Mammary epithelial cell (primary cell): ENCODE measurements around the gene N4BP2.

Source experiments
- EZH2 ChIP-seq: IDR thresholded peaks from 2 replicates; pipeline ENCODE4 v1.6.1; 2012; ENCODE audit warnings: low read length, inconsistent platforms, borderline replicate concordance
- TF ChIP-seq, protein P1 (sequence below), 2 donors: IDR thresholded peaks in 1 of 2; conservative IDR thresholded peaks in 1 of 2; 2 replicates each; pipeline ENCODE4 v1.5.1; 2011 to 2012; ENCODE audit warnings: inconsistent platforms in 2 of 2, low read length in 2 of 2, mild to moderate bottlenecking in 2 of 2, control low read depth in 1 of 2, low read depth in 1 of 2; ENCODE audit not compliant: insufficient read depth in 1 of 2; ENCODE audit errors: extremely low read depth in 1 of 2

DNA sequence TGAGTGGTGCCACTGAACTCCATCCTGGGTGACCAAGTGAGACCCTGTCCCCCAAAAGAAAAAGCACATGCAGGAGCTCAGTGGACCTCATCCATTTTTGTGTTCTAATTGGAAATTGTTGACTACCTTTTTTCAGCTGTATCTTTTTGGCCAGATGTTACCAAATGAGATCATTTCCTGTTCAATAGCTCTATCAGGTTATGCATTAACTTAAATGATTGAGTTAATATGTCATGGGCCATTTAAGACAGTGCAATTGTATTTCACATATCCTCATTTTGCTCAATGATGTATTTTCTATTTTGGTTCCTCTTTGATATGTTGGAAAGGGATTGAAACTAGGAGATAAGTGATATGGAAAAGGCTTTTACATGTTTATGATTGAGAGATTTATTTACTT lies 113.9 kb downstream of the N4BP2 start:
- TF ChIP-seq, protein P1, sequence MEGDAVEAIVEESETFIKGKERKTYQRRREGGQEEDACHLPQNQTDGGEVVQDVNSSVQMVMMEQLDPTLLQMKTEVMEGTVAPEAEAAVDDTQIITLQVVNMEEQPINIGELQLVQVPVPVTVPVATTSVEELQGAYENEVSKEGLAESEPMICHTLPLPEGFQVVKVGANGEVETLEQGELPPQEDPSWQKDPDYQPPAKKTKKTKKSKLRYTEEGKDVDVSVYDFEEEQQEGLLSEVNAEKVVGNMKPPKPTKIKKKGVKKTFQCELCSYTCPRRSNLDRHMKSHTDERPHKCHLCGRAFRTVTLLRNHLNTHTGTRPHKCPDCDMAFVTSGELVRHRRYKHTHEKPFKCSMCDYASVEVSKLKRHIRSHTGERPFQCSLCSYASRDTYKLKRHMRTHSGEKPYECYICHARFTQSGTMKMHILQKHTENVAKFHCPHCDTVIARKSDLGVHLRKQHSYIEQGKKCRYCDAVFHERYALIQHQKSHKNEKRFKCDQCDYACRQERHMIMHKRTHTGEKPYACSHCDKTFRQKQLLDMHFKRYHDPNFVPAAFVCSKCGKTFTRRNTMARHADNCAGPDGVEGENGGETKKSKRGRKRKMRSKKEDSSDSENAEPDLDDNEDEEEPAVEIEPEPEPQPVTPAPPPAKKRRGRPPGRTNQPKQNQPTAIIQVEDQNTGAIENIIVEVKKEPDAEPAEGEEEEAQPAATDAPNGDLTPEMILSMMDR (conservative IDR thresholded peaks at IDR 0.05 in 1 of 2, IDR thresholded peaks at IDR 0.05 in 1 of 2; ENCODE audit: extremely low read depth in 1 of 2, insufficient read depth in 1 of 2, low read depth in 1 of 2, low read length in 2 of 2): no peak
- no peak for TF ChIP-seq EZH2
